CD4-positive, alpha-beta T cell treated with Interleukin-17A for 1 hour (primary cell): ENCODE measurements around the gene DARS1.

Experiments used
- DNase-seq: peaks from one replicate; pipeline ENCODE4 v3.0.0-alpha.2; 2020

Gene DARS1

GRCh38 chr2:136015699-136016098 lies 30.3 kb upstream of the DARS1 start:
- DNase-seq: peak; percentile 25

GRCh38 chr2:136014411-136014810 lies 29.0 kb upstream of the DARS1 start:
- no peak for DNase-seq

DNA sequence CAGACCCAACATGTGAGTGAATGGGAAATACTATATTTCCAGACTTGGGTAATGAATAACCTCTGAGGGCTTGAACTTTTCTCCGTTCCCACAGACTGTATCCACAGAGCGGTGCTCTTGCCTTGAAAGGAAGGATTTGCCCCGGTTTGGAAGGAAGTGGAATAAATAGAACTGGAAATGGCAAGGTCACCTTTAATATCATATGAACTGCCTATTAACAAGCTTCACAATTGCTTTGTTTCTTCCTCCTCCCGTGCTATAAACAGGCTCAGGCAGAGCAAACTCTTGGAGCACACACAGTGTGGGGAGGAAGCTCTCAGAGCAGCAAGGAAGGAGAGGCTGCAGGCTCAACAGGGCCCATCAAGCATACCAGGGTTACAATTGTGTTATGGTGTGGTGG lies 28.5 kb upstream of the DARS1 start:
- no peak for DNase-seq

- no peak for DNase-seq
Observed at GRCh38 chr2:136013136-136013685, 27.8 kb upstream of the DARS1 start.

- no peak for DNase-seq
Observed at GRCh38 chr2:136012315-136012714, 26.9 kb upstream of the DARS1 start.

GRCh38 chr2:136010126-136010525 lies 24.7 kb upstream of the DARS1 start:
- no peak for DNase-seq

DNA sequence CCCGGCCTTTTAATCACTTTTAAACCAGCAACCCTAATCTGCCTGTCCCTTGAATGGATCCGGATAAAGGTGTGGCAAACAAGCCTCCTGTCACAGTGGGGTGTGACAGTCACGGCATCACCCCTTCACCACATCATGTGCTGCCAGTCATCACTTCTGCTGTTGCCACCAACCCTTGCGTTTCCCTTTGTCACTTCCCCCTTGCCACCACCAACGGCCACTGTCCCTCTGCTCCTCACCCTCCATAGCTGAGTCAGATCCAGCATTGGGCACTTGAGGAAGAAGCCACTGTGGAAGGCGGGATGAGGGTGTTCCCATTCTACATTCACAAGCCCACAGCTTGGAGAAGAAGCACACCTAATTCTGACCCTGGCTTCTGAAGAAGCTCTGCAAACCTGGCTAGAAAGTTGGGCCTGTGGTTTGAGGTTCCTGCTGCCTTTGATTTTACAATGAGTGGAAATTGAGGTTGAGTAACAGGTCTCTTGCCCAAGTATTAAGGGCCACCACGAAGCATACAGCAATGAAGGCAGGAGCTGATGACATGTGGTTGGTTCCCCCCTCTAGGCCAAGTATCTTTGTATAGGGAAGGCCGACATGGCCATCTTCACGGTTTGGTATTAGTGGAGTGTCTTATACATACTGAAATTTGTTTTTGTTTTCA lies 22.9 kb upstream of the DARS1 start:
- DNase-seq: peak; percentile 79

GRCh38 chr2:136006658-136007057 lies 21.2 kb upstream of the DARS1 start:
- no peak for DNase-seq

GRCh38 chr2:136005462-136006196 lies 20.2 kb upstream of the DARS1 start:
- DNase-seq: no peak

- DNase-seq: no peak
Observed at GRCh38 chr2:136004965-136005364, 19.5 kb upstream of the DARS1 start.

GRCh38 chr2:136001131-136001530 lies 15.7 kb upstream of the DARS1 start:
- no peak for DNase-seq

DNA sequence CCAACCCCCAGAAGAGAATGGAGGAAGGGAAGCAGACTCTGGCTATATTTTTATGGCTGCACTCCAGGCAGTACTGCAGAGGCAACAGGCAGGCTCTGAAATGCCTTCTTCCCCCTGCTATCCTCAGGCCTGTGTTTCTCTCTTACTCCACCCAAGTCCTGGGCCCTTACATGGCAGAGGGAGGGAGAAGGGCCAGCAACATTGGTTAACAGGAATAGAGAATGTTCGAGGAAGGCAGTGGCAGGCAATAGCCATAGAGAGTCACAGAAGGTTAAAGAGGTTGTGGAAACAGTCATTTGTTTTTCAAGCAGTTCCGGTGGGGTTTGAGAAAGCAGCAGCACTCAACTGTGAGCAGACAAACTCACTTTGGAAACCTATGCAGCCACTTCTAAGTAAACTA lies 15.1 kb upstream of the DARS1 start:
- DNase-seq: no peak

DNA sequence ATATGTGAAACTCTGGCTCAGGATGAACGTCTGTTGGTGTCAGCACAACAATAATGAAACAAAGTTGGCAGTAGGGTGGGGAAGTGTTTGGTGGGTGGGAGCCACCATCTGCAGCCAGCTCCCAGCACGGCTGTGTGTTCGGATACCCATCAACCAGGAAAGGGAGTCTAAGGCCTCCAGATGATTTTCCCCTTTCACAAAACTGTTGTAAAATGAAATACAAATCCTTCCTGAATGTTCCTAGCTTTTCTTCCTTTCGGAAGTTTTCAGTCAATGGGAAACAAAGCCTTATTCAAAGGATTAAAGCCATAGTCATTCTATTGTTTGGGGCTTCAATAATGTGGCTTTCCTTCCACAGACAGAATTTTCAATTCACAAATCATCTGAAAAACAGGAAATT lies 14.5 kb upstream of the DARS1 start:
- no peak for DNase-seq

DNA sequence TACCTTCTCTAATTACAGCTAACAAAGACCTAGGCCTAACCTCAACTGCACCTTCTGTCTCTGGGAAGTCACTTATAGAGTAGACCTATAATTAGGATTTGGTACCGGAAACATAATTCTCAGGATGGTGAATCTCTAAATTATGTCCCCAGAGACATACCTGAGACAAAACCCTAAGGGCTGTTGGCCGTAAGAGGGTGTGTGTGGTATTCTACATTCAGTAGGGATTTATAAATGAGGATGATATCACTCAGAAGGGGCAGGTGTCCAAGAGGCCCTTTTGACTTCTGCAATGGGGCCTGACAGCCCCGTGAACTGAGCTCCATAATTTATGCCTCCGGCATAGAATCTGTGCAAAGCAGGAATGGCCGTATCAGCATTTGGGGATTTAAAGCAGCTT lies 13.5 kb upstream of the DARS1 start:
- DNase-seq: no peak

DNA sequence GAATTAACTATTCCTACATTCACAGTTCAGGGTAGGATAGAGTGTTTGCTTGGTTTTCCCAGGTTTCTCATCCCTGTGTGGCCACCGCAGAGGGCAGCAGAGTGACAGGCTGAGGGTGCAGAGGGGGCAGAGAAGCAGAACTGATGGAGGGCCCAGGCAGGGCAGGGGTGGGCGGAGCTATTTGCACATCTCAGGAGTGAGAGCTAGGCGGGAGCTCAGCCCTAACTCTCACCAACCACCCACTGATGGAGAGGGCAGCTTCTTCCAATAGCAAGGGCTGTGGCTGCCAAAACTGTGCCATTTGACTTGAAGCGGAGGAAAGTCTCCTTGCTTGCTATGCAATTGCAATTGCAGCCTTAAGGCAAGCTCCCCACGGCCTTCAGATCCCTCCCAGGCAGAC lies 12.0 kb upstream of the DARS1 start:
- no peak for DNase-seq

DNA sequence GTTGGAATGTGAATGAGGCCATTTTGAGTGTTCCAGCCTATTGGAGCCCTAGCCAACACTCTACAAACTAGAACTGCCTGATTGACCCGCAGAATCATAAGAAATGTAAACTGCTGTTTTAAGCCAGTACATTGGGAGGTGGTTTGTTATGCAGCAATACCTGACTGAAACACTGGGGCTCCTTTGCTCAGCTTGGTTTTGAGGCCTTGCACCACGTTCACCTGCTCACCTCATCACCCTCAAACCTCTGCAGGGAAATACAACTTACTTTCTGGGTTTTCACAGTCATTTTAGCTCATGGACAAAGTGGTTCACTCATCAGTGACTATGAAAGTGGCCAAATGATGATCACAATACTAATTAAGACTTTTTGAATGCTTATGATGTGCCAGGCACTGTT lies 10.9 kb upstream of the DARS1 start:
- no peak for DNase-seq

DNA sequence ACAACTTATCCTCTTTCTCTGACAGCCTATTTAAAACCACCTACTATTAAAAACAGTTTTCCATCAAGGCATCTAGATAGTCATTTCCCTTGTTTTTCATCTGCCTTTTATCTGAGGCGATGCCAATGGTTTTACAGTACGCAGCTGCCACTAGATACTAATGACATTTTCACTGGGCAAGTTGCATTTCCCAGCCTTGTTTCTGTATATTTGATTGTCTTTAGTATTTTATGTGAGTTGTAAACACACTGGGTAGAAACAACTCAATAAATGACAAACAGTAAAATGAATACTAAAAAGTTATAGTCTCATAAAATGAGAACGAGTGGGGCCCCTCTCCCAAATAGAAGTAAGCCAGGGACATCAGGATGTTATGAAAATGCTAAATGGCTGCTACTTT lies 8.9 kb upstream of the DARS1 start:
- no peak for DNase-seq

DNA sequence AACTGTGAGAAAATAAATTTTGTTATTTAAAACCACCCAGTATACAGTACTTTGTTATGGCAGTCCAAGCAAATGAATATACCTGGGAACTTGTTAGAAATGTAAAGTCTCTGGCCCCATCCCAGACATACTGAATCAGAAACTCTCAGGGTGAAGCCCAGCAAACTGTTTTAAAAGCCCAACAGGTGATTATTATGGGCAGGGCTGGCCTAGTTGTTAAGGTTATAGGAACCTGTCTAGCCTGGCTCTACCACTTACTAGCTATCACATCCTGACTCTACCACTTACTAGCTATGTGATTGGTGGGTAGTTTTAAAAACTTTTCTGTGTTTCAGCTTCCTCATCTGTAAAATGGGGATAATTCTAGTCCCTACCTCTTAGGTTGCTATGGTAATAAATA lies 8.0 kb upstream of the DARS1 start:
- no peak for DNase-seq

DNA sequence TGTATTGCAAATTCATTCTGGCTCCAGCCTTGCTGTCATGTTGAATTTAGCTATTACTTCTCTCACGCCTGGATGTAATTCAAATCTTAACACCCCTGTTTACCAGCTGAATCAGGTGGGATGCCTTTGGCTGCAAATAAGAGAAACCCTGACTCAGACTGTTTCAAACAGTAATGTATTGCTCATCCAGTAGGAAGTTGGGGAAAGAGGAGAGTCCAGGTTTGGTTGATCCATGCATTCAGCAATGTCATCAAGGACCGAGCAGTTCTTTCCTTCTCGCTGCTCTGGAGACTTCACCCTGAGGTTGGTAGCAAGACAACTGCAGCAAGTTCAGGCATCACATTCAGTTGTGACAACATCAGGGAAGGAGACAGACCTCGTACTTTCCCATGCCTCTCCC lies 6.4 kb upstream of the DARS1 start:
- no peak for DNase-seq

GRCh38 chr2:135987441-135987840 lies 2.0 kb upstream of the DARS1 start:
- DNase-seq: no peak

DNA sequence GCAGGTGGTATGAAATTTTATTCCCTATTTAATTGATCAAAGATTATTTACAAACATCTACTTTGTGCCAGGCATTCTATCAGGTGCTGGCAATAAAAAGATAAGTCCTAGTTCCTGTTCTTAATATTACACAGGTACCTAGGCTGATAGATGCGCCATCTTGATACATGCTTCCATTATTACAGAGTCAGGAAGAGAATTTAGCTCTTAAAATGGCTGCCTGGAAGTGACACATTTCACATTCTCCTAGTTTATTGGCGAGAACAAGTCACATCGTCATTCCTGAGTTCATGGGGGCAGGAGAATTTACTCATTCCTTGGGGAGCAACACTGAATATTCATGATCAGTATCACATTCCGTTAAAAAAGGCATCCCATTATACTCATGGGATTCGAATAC lies 1.1 kb upstream of the DARS1 start:
- DNase-seq: no peak

GRCh38 chr2:135985826-135986393 lies 484 bp upstream of the DARS1 start:
- peak; percentile 84 for DNase-seq

DNA sequence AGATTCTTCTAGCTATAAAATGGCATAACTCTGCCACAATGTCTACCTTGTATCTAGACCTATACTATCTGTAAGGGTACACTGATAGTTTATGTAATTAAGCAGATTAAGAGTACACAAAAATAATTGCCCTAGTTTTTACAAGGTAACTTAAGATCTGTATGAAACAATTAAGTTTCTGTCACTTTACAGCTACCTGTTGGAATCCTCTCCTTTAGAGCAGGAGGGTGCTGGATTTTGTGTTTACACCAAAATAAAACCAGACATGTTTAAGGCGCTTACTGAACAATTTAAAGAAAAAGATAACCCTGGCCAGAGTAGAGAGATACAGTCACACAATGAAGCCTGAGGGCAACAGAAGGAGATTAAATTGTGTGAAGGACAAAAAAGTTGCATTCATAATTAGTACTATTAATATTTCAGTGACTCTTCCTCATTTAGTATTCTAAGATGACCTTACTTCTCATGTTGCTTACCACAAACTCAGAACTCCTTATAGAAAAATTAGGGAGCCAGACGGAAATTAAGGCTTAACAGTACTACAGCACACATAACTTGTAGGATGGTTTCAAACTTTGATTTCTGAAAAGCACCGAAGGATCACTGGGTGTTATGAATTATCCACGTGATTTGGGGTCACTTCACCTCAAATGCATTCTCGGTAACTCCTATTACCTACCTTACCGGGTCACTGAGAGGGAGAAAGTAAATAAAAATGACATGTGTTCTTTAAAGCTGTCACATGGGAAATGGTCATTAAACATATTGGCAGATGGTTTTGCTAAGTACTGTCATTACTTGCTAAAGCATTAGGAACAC lies 1.0 kb downstream of the DARS1 start:
- DNase-seq: no peak
